SK-MEL-5 (cell line): ENCODE measurements around the gene GPR65. TPM values are rescaled to one million over a fixed set of nuclear protein-coding genes. Genes with fewer than 3 reads are reported as not detected.

Experiments used
- DNase-seq: peaks from one replicate; pipeline ENCODE4 v3.0.0-alpha.2; 2016; ENCODE audit warnings: low read depth, low spot score
- in situ Hi-C: cut with HindIII; loops from 2 replicates; pipeline ENCODE4 v1.10.0; 2016; ENCODE audit warnings: low sequenced_read_pairs, high pct_unique_total_duplicates, low pct_unique_long_range_greater_than_20kb
- total RNA-seq: library from RNA; depleted of rRNA; stranded (reverse); fragments of >200 nt; shearing (Covaris generic); gene quantifications from 2 replicates; pipeline ENCODE4 v1.2.3, GENCODE V29; 2014

Gene GPR65
- total RNA-seq, 1 experiment from 2014 or later = 0.03 TPM

DNA sequence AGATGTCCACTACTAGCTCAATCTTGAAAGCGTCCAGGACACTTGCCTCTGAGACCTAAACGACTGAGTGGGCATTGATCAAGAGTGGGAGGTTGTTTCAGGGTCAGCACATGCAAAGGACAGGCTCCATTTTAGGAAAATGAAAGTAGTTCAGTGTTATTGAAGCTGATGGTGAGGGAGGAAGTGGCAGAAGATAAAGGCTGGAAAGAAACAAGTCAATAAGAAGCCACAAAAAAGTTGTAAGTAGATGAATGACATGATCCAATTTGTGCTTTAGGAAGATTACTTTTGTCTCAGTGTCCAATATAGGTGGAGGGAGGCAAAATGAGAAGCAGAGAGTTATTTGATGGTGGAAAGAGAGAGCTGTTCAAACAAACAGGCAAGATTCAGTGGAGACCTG, 22.0 kb downstream of the GPR65 start:
- in situ Hi-C loops = no loop called here
- DNase-seq = no peak

DNA sequence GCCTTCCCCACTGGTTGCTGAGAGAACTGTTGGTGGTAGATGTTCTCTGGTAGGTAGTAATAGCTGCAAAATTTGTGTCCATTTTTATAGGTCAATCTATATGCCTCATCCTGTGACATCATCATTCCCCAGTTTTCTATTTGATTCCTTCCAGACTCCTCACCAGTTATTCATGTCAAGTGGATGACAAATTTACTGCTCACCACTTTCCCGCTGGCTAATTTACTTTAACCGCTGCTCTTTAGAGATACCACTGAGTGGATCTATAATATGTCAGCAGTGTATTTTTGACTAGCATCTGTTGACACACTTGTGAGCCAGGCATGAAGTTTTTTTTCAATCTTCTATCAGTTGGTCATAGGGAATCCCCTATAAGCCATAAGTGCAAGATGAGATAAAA, 24.6 kb downstream of the GPR65 start:
- DNase-seq = no peak
- in situ Hi-C loops = no loop called here

DNA sequence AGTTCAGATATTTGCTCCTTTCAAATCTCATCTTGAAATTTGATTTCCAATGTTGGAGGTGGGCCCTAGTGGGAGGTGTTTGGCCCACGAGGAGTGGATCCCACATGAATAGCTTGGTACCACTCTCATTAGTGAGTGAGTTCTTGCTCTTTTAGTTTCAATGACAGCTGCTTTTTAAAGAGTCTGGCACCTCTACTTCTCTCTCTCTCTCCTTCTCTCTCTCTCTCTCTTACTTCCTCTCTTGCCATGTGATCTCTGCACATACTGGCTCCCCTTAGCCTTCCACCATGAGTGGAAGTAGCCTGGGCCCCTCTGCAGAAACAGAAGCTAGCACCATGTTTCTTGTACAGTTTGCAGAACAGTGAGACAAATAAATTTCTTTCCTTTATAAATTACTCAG, 25.1 kb downstream of the GPR65 start:
- no peak for DNase-seq
- in situ Hi-C loops = no loop called here

DNA sequence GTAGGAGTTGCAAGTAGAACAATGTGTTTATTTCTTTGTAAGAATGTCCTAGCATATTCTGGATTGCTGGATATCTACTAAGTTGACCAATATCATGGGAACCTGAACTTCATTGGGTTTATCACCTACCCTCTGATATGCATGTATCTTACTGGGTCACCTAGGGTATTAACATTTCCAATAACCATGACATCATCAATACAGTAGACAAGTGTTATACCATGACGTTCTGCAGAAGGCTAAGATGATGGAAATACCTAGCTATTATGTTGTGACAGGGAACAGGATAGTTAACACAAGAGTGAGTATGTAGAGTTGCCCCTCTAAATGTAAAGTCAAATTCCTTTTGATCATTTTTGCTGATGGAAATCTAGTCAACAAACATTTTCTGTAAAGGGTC, 26.0 kb downstream of the GPR65 start:
- in situ Hi-C loops = no loop called here
- no peak for DNase-seq

DNA sequence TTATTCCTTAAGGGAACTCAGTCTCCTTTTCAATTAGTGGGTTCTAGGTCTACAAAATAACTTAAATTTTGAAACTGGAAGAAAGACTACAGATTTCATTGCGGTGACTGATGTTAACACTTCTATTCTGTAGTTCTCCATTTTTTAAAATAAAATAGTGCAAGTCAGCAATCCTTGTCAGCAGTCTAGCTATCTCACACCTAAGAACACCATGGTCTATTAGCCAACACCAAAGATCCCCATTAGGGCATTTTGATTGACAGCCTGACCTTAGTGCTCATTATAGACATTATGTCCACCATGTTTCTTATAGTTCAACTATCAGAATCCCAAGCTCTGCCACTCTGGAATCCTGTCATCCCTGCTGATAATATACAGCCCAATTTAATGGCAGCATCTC, 27.4 kb downstream of the GPR65 start:
- DNase-seq = no peak
- in situ Hi-C loops = no loop called here

DNA sequence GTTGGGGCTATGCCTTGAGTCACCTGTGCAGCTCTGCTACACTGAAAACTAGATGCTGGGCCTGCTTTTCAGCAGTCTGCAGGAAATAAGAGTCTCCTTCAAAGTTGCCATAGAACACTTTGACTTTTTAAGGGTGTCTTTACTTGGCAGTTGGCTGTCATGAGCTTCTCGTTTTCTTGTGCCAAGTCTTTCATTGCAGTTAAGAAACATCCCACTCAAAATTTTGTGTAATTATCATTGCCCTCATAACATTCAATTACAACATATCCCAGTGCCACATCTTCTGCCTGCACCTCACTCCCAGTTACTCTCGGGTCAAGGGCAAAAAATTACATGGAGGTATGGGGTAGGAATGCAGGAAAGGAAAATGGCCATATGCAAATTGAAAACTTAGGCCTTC, 29.1 kb downstream of the GPR65 start:
- in situ Hi-C loops = no loop called here
- no peak for DNase-seq

DNA sequence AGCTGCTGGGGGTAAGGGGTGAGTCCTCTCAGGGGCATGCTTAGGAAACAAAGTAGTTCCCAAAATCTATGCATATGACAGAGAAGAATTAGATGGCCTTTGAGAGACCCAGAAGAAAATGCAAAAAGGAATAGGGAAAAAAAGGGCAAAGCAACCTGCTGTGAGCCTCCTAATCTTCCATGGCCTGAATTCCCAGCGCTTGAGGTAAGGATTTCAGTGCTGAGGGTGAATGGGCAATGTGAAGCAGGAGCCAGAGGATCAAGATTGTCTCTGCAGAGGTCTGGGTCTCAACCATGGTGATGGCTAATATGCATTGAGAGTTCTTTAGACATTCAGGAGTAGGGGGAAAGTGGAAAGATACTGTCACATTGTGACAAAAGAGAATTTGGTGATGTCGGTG, 31.5 kb downstream of the GPR65 start:
- no peak for DNase-seq
- in situ Hi-C loops = no loop called here

DNA sequence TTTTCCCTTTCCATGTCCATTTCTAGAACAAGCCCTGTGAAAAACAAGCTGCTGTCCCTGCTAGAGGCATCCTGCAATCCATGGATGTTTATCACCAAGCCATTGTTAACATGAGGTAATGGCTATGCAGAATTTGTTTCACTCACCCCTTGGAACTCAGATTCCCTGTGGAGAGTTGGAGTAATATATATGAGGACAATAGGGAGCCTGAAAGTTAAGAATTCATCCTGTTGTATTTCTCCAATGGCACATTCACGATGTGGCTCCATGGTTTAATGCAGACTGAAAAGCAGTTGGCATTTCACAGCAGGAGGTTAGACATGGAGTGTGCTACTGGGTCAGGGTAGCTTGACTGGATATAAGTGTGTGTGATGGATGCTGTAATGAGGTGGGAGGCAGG, 32.4 kb downstream of the GPR65 start:
- no peak for DNase-seq
- in situ Hi-C loops = no loop called here

DNA sequence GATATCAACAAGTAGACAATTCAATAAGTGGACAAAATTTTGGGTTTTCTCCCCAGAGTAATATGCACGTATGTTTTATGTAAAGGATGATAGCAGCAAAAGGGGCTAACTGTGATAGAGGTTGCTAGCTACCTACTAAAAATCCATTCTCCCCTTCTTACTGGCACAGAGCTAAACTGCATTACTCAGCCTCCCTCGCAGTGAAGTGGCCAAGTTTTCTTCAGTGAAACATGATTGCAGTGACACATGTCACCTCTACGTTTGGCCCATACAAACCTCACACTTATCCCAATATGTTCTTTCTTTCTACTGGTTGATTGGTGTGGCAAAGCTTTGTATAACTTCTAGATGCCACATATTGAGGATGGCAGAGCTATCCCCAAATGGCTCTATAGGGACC, 34.3 kb downstream of the GPR65 start:
- in situ Hi-C loops = no loop called here
- DNase-seq = no peak

DNA sequence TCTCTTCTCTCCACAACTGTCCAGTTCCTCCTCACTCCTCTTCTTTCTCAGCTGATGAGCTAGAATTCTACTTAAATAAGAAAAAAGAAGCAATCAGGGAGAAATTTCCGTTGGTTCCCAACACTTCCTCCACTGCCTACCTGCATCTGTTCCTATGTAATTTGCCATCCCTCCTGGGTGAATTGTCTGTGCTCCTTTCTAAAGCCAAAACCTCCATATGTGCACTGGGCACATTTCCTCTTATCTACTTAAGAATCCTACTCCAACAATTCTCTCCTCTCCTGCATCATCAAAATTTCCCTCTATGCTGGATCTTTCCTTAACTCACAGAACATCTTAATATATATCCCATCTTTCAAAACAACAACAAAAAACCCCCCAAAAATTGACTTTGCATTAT, 35.2 kb downstream of the GPR65 start:
- in situ Hi-C loops = no loop called here
- DNase-seq = no peak

DNA sequence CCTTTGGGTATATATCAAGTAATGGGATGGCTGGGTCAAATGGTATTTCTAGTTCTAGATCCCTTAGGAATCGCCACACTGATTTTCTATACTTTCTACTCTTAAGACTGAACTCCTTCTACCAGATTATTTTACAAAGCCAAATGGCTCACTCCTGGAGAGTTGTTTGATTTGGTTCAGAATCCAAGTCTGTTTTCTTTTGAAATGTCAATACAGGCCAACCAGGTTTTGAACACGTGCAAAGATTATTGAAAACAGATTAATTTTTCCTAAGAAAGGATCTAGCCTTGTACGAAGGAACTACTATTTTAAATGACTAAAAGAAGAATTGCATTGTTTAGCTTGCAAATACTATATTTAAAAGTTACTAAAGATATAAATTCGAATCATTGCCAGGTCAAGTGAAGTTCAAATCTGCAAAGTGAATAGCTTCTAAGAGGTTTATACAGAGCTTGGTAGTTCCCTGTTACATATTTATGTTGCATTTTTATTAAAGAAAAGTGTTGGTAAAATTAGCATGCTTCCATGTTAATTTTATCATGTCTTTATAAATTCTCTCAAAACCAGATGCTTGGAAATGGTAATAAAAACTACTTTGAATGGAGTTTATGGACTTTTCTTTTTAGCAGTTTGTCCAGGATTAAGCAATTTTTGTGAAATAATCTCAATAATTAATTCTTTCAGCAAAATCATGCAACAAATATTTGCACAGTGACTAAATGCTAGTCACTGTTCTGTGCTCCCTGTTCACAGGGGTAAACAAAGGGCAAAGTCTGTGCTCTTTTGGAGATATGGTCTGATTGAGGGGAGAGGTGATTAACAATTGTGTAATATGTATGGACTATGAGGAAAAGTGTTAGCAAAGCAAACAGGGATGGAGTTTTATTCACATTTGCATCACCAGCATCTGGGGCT, 38.9 kb downstream of the GPR65 start:
- no peak for DNase-seq
- in situ Hi-C loops = no loop called here

DNA sequence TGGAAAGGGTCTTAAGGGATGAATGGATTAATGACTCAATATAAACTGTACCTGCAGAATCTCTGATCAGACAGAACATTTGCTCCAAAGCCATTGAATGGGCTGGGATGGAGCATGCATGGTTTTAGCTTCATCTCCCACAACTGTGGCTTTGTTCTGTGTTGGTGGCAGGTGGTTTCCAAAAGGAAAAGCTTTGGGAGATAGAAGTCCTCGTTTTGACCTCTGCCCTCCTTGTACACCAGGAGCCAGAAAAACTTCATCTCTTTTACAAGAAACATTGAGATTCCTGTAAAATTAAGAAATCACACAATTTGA, 39.5 kb downstream of the GPR65 start:
- in situ Hi-C loops = no loop called here
- no peak for DNase-seq

DNA sequence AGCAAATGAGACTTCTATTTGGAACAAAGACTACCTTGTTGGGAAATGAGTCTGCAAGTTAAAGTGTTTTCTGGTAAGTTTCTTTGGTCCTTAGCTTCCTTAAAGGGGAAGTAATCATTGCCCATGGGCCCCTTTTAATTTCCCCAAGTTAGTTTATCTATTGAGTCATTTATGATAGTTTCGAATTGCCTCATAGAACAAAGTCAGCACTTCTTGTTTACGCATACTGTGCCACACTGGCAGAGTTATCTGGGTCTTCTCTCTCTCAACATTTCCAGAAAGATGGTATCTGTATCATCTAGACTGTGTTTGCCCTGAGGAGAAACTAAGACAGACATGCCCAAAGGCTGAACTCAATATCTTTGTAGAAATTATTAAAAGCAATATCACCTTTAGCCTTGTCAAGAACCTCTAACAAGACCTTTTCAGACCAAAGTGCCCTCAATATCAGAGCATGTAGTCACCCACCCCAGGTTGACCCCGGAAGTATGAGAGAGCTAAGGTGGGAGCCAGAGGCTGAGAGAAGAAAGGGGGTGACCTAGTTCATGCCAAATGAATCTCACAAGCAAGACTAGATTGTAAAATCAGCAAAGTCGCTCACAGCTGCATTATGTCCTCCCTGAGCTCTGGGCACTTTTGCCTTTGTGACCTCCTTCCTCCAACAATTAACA, 40.0 kb downstream of the GPR65 start:
- in situ Hi-C loops = no loop called here
- DNase-seq = no peak

DNA sequence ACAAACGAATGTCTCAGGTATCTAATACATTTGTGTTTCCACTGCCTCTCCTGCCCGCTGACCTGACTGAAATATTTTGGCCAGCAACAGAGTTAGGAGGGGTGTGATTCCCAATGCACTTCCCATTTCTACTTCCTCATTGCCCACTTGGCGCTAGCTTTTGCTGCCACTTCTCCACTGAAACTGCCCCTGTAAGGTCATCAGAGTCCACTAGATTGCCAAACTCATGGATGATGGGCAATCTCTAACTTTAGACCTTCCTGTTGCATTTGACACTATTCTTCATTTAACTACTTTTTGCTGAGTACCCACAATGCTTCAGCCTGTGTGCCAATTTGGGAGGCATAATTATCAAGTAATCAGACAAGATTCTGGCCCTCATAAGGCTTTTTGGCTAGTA, 40.8 kb downstream of the GPR65 start:
- in situ Hi-C loops = no loop called here
- DNase-seq = no peak

DNA sequence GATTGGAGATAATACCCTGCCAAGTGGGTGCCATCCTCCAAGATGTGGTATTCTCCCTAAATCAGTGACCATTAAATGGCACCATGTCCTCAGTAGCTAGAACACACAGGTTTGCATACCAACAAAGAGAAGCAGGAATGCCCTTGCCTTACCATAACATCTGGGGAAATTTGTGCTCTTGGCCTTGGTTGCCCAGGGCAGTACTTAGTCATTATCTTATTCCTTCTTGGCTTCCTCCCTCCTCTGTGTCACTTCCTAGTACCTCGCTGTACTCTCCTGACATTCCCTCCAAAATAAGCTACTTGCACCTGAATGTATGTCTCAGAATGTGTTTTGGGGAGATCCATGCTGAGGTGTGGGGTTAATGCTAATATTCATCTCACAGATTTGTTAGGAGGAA, 43.4 kb downstream of the GPR65 start:
- in situ Hi-C loops = no loop called here
- no peak for DNase-seq

DNA sequence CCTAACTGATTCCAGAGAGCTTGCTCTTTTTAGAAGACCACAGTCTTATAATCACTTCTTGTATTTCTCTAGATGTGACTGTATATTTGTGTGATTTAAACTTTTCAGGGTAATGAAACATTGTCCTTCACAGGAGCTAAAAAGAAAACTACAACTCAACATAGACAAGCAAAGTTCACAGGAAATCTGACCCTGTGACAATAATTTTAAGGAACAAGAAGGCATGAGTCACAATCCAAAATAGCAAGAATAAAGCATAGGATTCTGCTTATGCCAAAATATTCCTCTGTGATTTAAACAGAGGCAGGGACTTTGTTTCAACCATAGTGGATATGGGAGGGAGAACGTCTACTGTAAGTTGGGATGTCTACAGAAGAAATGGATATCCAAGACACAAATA, 44.3 kb downstream of the GPR65 start:
- in situ Hi-C loops = no loop called here
- no peak for DNase-seq

DNA sequence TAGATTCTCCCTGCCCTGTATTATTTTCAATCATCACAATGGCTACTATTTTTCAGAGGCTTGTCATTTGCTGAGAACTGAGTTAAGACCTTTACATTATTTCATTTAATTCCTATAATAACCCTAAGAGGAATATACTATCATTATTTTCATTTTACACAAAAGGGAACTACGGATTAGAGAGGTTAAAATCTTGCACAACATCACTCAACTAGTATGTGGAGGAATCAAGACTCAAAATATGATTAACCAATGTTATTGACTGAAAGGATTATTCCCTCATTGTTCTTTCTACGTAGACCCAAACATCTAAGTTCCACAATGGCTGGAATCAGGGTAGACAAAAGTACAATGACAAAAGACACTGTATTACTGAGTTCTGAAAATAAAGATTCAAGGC, 45.0 kb downstream of the GPR65 start:
- DNase-seq = no peak
- in situ Hi-C loops = no loop called here

DNA sequence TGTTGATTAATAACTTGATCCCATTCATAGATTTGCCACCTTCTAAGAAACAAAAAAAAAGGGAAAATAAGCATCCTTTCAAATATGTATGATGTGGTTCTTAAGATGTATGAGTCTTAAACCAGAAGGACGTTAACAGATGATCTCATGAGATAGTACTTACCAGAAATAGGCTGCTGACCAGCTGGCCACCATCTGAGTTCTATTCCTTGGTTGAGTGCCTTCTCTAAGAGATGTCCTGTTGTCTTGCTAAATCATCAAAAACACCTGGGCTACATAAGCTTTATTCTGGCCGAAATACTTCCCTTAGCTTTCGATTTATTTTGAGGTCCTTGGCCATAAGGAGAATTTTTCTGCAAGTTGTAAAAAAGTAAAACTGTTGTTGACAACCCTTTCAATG, 55.6 kb downstream of the GPR65 start:
- in situ Hi-C loops = no loop called here
- no peak for DNase-seq

DNA sequence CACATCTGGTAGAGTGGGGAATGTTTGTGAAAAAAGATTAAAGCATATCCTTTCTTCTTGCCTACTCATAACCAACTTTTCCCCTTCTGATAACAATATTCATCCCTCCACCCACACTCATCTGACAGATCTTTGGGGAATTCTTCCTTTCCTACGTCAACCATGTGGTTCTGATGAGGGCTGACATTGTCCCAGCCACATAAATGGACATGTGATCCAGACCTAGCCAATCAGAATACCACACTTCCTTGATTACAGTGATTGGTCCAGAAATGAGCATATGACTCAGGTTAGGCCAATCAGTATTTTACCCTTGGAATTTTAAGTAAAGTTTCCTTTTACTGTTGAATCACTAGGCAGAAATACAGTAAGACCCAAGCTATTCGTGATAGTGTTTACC, 58.9 kb downstream of the GPR65 start:
- in situ Hi-C loops = no loop called here
- DNase-seq = peak; percentile 60
